SKM-1 (cell line): Measurements from ENCODE around the gene C11orf42.

ENCODE experiments used
- DNase-seq: peaks from one replicate; lab custom pipeline; 2025; ENCODE audit not compliant: unreplicated experiment; lab: John Stamatoyannopoulos, UW

The C11orf42 gene

GRCh38 chr11:6205366-6205765 is at the start of gene C11orf42:
TSS of gene C11orf42 (plus strand) at chr11:6205557. CDS start at chr11:6205616, 59 bp downstream.
- no peak for DNase-seq

- no peak for DNase-seq
Measured at GRCh38 chr11:6156628-6157359, 48.6 kb upstream of the C11orf42 start.

GRCh38 chr11:6170226-6170625 is 35.1 kb upstream of the C11orf42 start, which contains the start of gene OR52B2:
TSS of gene OR52B2 (minus strand) at chr11:6170326. CDS start at chr11:6170326, 0 bp downstream.
- DNase-seq = no peak

- DNase-seq = no peak
Measured at GRCh38 chr11:6175440-6175839, 29.9 kb upstream of the C11orf42 start.

GRCh38 chr11:6191742-6192141 is 13.6 kb upstream of the C11orf42 start:
- peak; percentile 37 for DNase-seq

- no peak for DNase-seq
Measured at GRCh38 chr11:6194065-6194581, 11.2 kb upstream of the C11orf42 start.

- no peak for DNase-seq
Measured at GRCh38 chr11:6196396-6196795, 9.0 kb upstream of the C11orf42 start.

- no peak for DNase-seq
Measured at GRCh38 chr11:6197466-6198200, 7.7 kb upstream of the C11orf42 start.

GRCh38 chr11:6199174-6199810 is 6.1 kb upstream of the C11orf42 start, which contains the start of gene OR52W1:
TSS of gene OR52W1 (plus strand) at chr11:6199224. CDS start at chr11:6199224, 0 bp downstream.
- no peak for DNase-seq

GRCh38 chr11:6200975-6201374 is 4.4 kb upstream of the C11orf42 start:
- DNase-seq = peak; percentile 96

- DNase-seq = no peak
Measured at GRCh38 chr11:6201481-6201880, 3.9 kb upstream of the C11orf42 start.

- DNase-seq = no peak
Measured at GRCh38 chr11:6202041-6202440, 3.3 kb upstream of the C11orf42 start.

GRCh38 chr11:6203327-6203726 is 2.0 kb upstream of the C11orf42 start:
- DNase-seq = no peak

GRCh38 chr11:6204706-6205105 is 651 bp upstream of the C11orf42 start:
- DNase-seq = peak; percentile 67

- no peak for DNase-seq
Measured at GRCh38 chr11:6206456-6207180, 1.3 kb downstream of the C11orf42 start.

GRCh38 chr11:6209801-6210200 is 4.4 kb downstream of the C11orf42 start:
- DNase-seq = no peak

GRCh38 chr11:6210274-6210955 is 5.1 kb downstream of the C11orf42 start:
- DNase-seq = no peak

GRCh38 chr11:6214530-6214929 is 9.2 kb downstream of the C11orf42 start:
- no peak for DNase-seq

GRCh38 chr11:6216501-6216900 is 11.1 kb downstream of the C11orf42 start:
- DNase-seq = no peak

GRCh38 chr11:6217722-6218121 is 12.4 kb downstream of the C11orf42 start:
- no peak for DNase-seq
